ENCODE data around the gene KIF1A. TPM values are rescaled to one million over a fixed set of nuclear protein-coding genes. Genes with fewer than 3 reads are reported as not detected.
A peak's percentile ranks its signal among the peaks of the same experiment; 100 is the strongest.

The KIF1A gene
- total RNA-seq, 2 experiments from 2014 or later = not detected

- Mint-ChIP-seq H3K9me3 (no peaks in the 10 kb centered on the region), H3K27ac (no peak overlapping the region), H3K36me3 (ENCODE audit: low read depth) (no peaks in the 10 kb centered on the region), H3K27me3 (peaks cover 42% of the 10 kb centered on the region), H3K4me3 (peak overlapping the region; percentile 38), H3K4me1 (ENCODE audit: low read depth) (no peaks in the 10 kb centered on the region)
- H3K36me3 ChIP-seq (ENCODE audit: insufficient read depth, low read length) = no peaks in the 10 kb centered on the region
- POLR2A ChIA-PET = interaction anchor here (1.0 kb wide), 1 partner anchor 266 kb away, joined by 3 read pairs; no protein-coding TSS in a partner anchor
- peaks cover 0 to 4% of the 10 kb centered on the region in 2 experiments for H3K9me3 ChIP-seq (ENCODE audit: control insufficient read depth in 1 of 2, insufficient read depth in 1 of 2, low read length in 2 of 2)
- no peak overlapping the region for H3K27ac ChIP-seq (ENCODE audit: low read depth in 1 of 2, low read length in 2 of 2)
- H3K4me1 ChIP-seq (ENCODE audit: insufficient read depth, low read length) = peaks cover 14% of the 10 kb centered on the region
- TF ChIP-seq CTCF (IDR thresholded peaks at IDR 0.05) = no peak
- CTCF ChIA-PET = no interaction called here
- intact Hi-C loops (cut with DNase I, micrococcal nuclease) = loop anchor here (1.0 to 10.0 kb wide), 12 partner anchors 245 to 1051 kb away; partner anchors contain the start of genes CAPN10 (in 2 of the 2), ANKMY1 (in 1 of the 2), FARP2 (in 1 of the 2) and GPC1 (in 1 of the 2)
- peak overlapping the region; percentile 43 for H3K4me3 ChIP-seq (ENCODE audit: low read length)
- ATAC-seq (ENCODE audit: poor library complexity) (no peak), DNase-seq (peak in 3 of 14 experiments; percentile 6 to 49 (median 25))
- peaks cover 22 to 31% of the 10 kb centered on the region in 2 experiments for H3K27me3 ChIP-seq (ENCODE audit: control insufficient read depth in 1 of 2, insufficient read depth in 2 of 2, low read length in 2 of 2)
These were observed 11.7 kb upstream of the KIF1A start for GRCh38 chr2:240831594-240832204.

- peaks cover 0 to 20% of the 10 kb centered on the region in 2 experiments for H3K9me3 ChIP-seq (ENCODE audit: control insufficient read depth in 1 of 2, insufficient read depth in 1 of 2, low read length in 2 of 2)
- ChIA-PET POLR2A (no interaction called here), CTCF (no interaction called here)
- Mint-ChIP-seq H3K36me3 (ENCODE audit: low read depth) (no peaks in the 10 kb centered on the region), H3K4me1 (ENCODE audit: low read depth) (peaks cover 10% of the 10 kb centered on the region), H3K27me3 (peaks cover 93% of the 10 kb centered on the region), H3K9me3 (no peaks in the 10 kb centered on the region), H3K4me3 (no peak overlapping the region), H3K27ac (no peak overlapping the region)
- intact Hi-C loops (cut with DNase I, micrococcal nuclease) = no loop called here
- no peak for TF ChIP-seq CTCF (IDR thresholded peaks at IDR 0.05)
- peaks cover 59 to 93% of the 10 kb centered on the region in 2 experiments for H3K27me3 ChIP-seq (ENCODE audit: control insufficient read depth in 1 of 2, insufficient read depth in 2 of 2, low read length in 2 of 2)
- H3K27ac ChIP-seq (ENCODE audit: low read depth in 1 of 2, low read length in 2 of 2) = no peak overlapping the region
- peaks cover 9% of the 10 kb centered on the region for H3K4me1 ChIP-seq (ENCODE audit: insufficient read depth, low read length)
- DNase-seq (no peak), ATAC-seq (ENCODE audit: poor library complexity) (no peak)
- H3K36me3 ChIP-seq (ENCODE audit: insufficient read depth, low read length) = no peaks in the 10 kb centered on the region
- H3K4me3 ChIP-seq (ENCODE audit: low read length) = no peak overlapping the region
These were observed 5.5 kb upstream of the KIF1A start for GRCh38 chr2:240825476-240825875.

- no peak overlapping the region for H3K27ac ChIP-seq (ENCODE audit: low read depth in 1 of 2, low read length in 2 of 2)
- Mint-ChIP-seq H3K36me3 (ENCODE audit: low read depth) (no peaks in the 10 kb centered on the region), H3K9me3 (no peaks in the 10 kb centered on the region), H3K27ac (no peak overlapping the region), H3K27me3 (peaks cover 80% of the 10 kb centered on the region), H3K4me1 (ENCODE audit: low read depth) (peaks cover 10% of the 10 kb centered on the region), H3K4me3 (no peak overlapping the region)
- H3K36me3 ChIP-seq (ENCODE audit: insufficient read depth, low read length) = no peaks in the 10 kb centered on the region
- H3K27me3 ChIP-seq (ENCODE audit: control insufficient read depth in 1 of 2, insufficient read depth in 2 of 2, low read length in 2 of 2) = peaks cover 52 to 93% of the 10 kb centered on the region in 2 experiments
- H3K4me1 ChIP-seq (ENCODE audit: insufficient read depth, low read length) = peaks cover 17% of the 10 kb centered on the region
- ATAC-seq (ENCODE audit: poor library complexity) (no peak), DNase-seq (no peak)
- intact Hi-C loops (cut with DNase I, micrococcal nuclease) = no loop called here
- TF ChIP-seq CTCF (IDR thresholded peaks at IDR 0.05) = no peak
- peaks cover 0 to 20% of the 10 kb centered on the region in 2 experiments for H3K9me3 ChIP-seq (ENCODE audit: control insufficient read depth in 1 of 2, insufficient read depth in 1 of 2, low read length in 2 of 2)
- CTCF ChIA-PET = no interaction called here
- no peak overlapping the region for H3K4me3 ChIP-seq (ENCODE audit: low read length)
- POLR2A ChIA-PET = no interaction called here
These were observed 3.7 kb upstream of the KIF1A start for GRCh38 chr2:240823449-240824336.
